IMR-90 (cell line): ENCODE data around the gene OPCML. TPM values are rescaled to one million over a fixed set of nuclear protein-coding genes. Genes with fewer than 3 reads are reported as not detected.

Source experiments
- ATAC-seq: fragments of 200-7000 bp; cut with Tn5 transposase; 2 replicates; pipeline ENCODE4 v1.9.1; 2020; ENCODE audit warnings: low read depth, mild to moderate bottlenecking, moderate library complexity
- BruUV-seq: library from RNA; stranded (reverse); fragments of 400-500 nt; replicated peaks from 2 replicates; lab custom pipeline; 2021; lab: Mats Ljungman, UMichigan
- CTCF ChIA-PET: fragments of 300-600 bp; formaldehyde crosslinking; extraction: SDS; loops from one replicate; lab custom pipeline; 2021; ENCODE audit warnings: antibody characterized with exemption; lab: Yijun Ruan, JAX
- POLR2A ChIA-PET: fragments of 300-600 bp; sonication (Branson Sonifier 250); formaldehyde crosslinking; loops from one replicate; lab custom pipeline; 2022; ENCODE audit warnings: antibody characterized with exemption; ENCODE audit not compliant: unreplicated experiment; lab: Charles Lee
- DNase-seq: peaks from one replicate; pipeline ENCODE4 v3.0.0; 2013
- H2AFZ ChIP-seq: replicated peaks from 2 replicates; pipeline ENCODE3; 2013; ENCODE audit warnings: low read length, mild to moderate bottlenecking; ENCODE audit not compliant: poor library complexity
- H2AK5ac ChIP-seq: 2 replicates; pipeline ENCODE4 v1.6.1; 2013; ENCODE audit warnings: low read depth, low read length, inconsistent platforms
- H2AK9ac ChIP-seq: replicated peaks from 2 replicates; pipeline ENCODE3; 2013; ENCODE audit warnings: mild to moderate bottlenecking, low read depth, low read length, moderate library complexity; ENCODE audit not compliant: poor library complexity
- H2BK120ac ChIP-seq: 2 replicates; pipeline ENCODE4 v1.6.1; 2013; ENCODE audit warnings: low read depth, low read length, inconsistent platforms
- H2BK15ac ChIP-seq: 3 replicates; pipeline ENCODE4 v1.6.1; 2013; ENCODE audit warnings: low read depth, low read length, inconsistent platforms
- H2BK20ac ChIP-seq: 2 replicates; pipeline ENCODE4 v1.6.1; 2013; ENCODE audit warnings: low read depth, mild to moderate bottlenecking, inconsistent platforms, low read length, moderate library complexity
- H2BK5ac ChIP-seq: 2 replicates; pipeline ENCODE4 v1.6.1; 2013; ENCODE audit warnings: mild to moderate bottlenecking, low read depth, low read length, inconsistent platforms; ENCODE audit not compliant: poor library complexity, severe bottlenecking
- H3K14ac ChIP-seq: replicated peaks from 2 replicates; pipeline ENCODE4 v1.6.1; 2013; ENCODE audit warnings: low read depth, low read length, inconsistent platforms
- H3K18ac ChIP-seq: 2 replicates; pipeline ENCODE4 v1.6.1; 2013; ENCODE audit warnings: low read depth, low read length, control low read depth
- H3K23ac ChIP-seq: 2 replicates; pipeline ENCODE4 v1.6.1; 2013; ENCODE audit warnings: low read depth, low read length, inconsistent platforms
- H3K27ac ChIP-seq: 2 replicates; pipeline ENCODE4 v1.5.1; 2013; ENCODE audit warnings: mild to moderate bottlenecking, control low read depth, low read length; ENCODE audit not compliant: insufficient read depth
- H3K27me3 ChIP-seq: 2 replicates; pipeline ENCODE4 v1.6.1; 2013; ENCODE audit warnings: low read length; ENCODE audit not compliant: control insufficient read depth, insufficient read depth
- H3K36me3 ChIP-seq: 2 replicates; pipeline ENCODE4 v1.6.1; 2013; ENCODE audit warnings: low read length, mixed read lengths; ENCODE audit not compliant: control insufficient read depth, insufficient read depth
- H3K4ac ChIP-seq: 2 replicates; pipeline ENCODE4 v1.6.1; 2013; ENCODE audit warnings: low read depth, low read length, inconsistent platforms
- H3K4me1 ChIP-seq: 2 replicates; pipeline ENCODE4 v1.6.1; 2013; ENCODE audit warnings: low read length, mixed read lengths; ENCODE audit not compliant: control insufficient read depth, insufficient read depth
- H3K4me2 ChIP-seq: 2 replicates; pipeline ENCODE4 v1.6.1; 2013; ENCODE audit warnings: low read depth, mild to moderate bottlenecking, control low read depth, low read length, moderate library complexity
- H3K4me3 ChIP-seq: 2 replicates; pipeline ENCODE4 v1.5.1; 2013; ENCODE audit warnings: low read depth, mild to moderate bottlenecking, control low read depth, low read length, moderate library complexity; ENCODE audit not compliant: insufficient read depth
- H3K56ac ChIP-seq: 2 replicates; pipeline ENCODE4 v1.6.1; 2013; ENCODE audit warnings: low read length, inconsistent platforms; ENCODE audit not compliant: insufficient read depth; ENCODE audit errors: extremely low read depth
- H3K79me1 ChIP-seq, 2 experiments: 2 replicates each; pipeline ENCODE4 v1.6.1; 2013; ENCODE audit warnings: low read length in 2 of 2, inconsistent platforms in 1 of 2, low read depth in 1 of 2
- H3K9ac ChIP-seq: 2 replicates; pipeline ENCODE4 v1.6.1; 2013; ENCODE audit warnings: low read depth, low read length, control low read depth
- H3K9me1 ChIP-seq: 2 replicates; pipeline ENCODE4 v1.6.1; 2013; ENCODE audit warnings: low read length, inconsistent platforms; ENCODE audit not compliant: insufficient read depth
- H3K9me3 ChIP-seq: 2 replicates; pipeline ENCODE4 v1.6.1; 2013; ENCODE audit warnings: low read length; ENCODE audit not compliant: control insufficient read depth, insufficient read depth
- H4K20me1 ChIP-seq: 2 replicates; pipeline ENCODE4 v1.6.1; 2013; ENCODE audit warnings: low read length, inconsistent platforms; ENCODE audit not compliant: insufficient read depth
- H4K5ac ChIP-seq: 2 replicates; pipeline ENCODE4 v1.6.1; 2013; ENCODE audit warnings: mild to moderate bottlenecking, low read depth, low read length, control low read depth
- H4K8ac ChIP-seq, 2 experiments: 2 replicates each; pipeline ENCODE4 v1.6.1; 2013; ENCODE audit warnings: low read depth in 2 of 2, low read length in 2 of 2, control low read depth in 1 of 2, inconsistent platforms in 1 of 2
- H4K91ac ChIP-seq: 2 replicates; pipeline ENCODE4 v1.6.1; 2013; ENCODE audit warnings: low read depth, low read length, inconsistent platforms; ENCODE audit not compliant: insufficient read depth
- BHLHE40 ChIP-seq: fragments of 150-350 bp; IDR thresholded peaks from 2 replicates; pipeline ENCODE4 v1.6.1; 2016; ENCODE audit warnings: mild to moderate bottlenecking, low read depth, low read length
- CEBPB ChIP-seq: IDR thresholded peaks from 2 replicates; pipeline ENCODE4 v1.6.1; 2012; ENCODE audit warnings: low read depth, low read length, improper control_type of control experiment
- CHD1 ChIP-seq: IDR thresholded peaks from 2 replicates; pipeline ENCODE4 v1.6.1; 2012; ENCODE audit warnings: low read depth, low read length, improper control_type of control experiment
- ELK1 ChIP-seq: fragments of 150-350 bp; IDR thresholded peaks from 2 replicates; pipeline ENCODE4 v1.6.1; 2016; ENCODE audit warnings: low read depth, mild to moderate bottlenecking, low read length, moderate library complexity, borderline replicate concordance
- FOS ChIP-seq: fragments of 150-350 bp; IDR thresholded peaks from 2 replicates; pipeline ENCODE4 v1.6.1; 2016; ENCODE audit warnings: low read depth, low read length
- MAFK ChIP-seq: IDR thresholded peaks from 2 replicates; pipeline ENCODE4 v1.6.1; 2012; ENCODE audit warnings: low read depth, low read length, improper control_type of control experiment
- MAZ ChIP-seq: IDR thresholded peaks from 2 replicates; pipeline ENCODE4 v1.6.1; 2012; ENCODE audit warnings: low read depth, mild to moderate bottlenecking, low read length, improper control_type of control experiment, moderate library complexity, borderline replicate concordance
- MXI1 ChIP-seq: IDR thresholded peaks from 2 replicates; pipeline ENCODE4 v1.6.1; 2012; ENCODE audit warnings: low read depth, mild to moderate bottlenecking, low read length, moderate library complexity, borderline replicate concordance
- NFE2L2 ChIP-seq: fragments of 150-350 bp; IDR thresholded peaks from 2 replicates; pipeline ENCODE4 v1.6.1; 2016; ENCODE audit warnings: low read depth, mild to moderate bottlenecking, low read length
- POLR2A ChIP-seq: IDR thresholded peaks from 2 replicates; pipeline ENCODE4 v1.6.1; 2012; ENCODE audit warnings: mild to moderate bottlenecking, low read depth, low read length
- RAD21 ChIP-seq: IDR thresholded peaks from 2 replicates; pipeline ENCODE4 v1.6.1; 2012; ENCODE audit warnings: low read length, improper control_type of control experiment
- RCOR1 ChIP-seq: IDR thresholded peaks from 2 replicates; pipeline ENCODE4 v1.6.1; 2012; ENCODE audit warnings: mild to moderate bottlenecking, low read length, improper control_type of control experiment; ENCODE audit not compliant: insufficient replicate concordance
- RFX5 ChIP-seq: IDR thresholded peaks from 2 replicates; pipeline ENCODE4 v1.8.0; 2012; ENCODE audit warnings: low read depth, mild to moderate bottlenecking, low read length, moderate library complexity
- SMC3 ChIP-seq: fragments of 150-350 bp; IDR thresholded peaks from 2 replicates; pipeline ENCODE4 v1.6.1; 2016; ENCODE audit warnings: low read depth, mild to moderate bottlenecking, antibody characterized with exemption, low read length, moderate library complexity
- WGBS, 2 experiments: methylation state at CpG; one replicate each; pipeline versions ENCODE4 v1.1.5 to v1.1.7; 2013; ENCODE audit warnings: missing lambda C conversion rate in 2 of 2; ENCODE audit not compliant: insufficient read length in 1 of 2; ENCODE audit errors: extremely low coverage in 2 of 2; 5-methylcytosine and 5-hydroxymethylcytosine counted together
- dilution Hi-C: fragments of 300-500 bp; cut with HindIII; formaldehyde crosslinking; loops from one replicate; pipeline ENCODE4 v1.14.3; 2018; ENCODE audit warnings: low sequenced_read_pairs; ENCODE audit not compliant: unreplicated experiment
- in situ Hi-C: fragments of 300-500 bp; cut with MboI; formaldehyde crosslinking; loops from 3 replicates; pipeline ENCODE4 v1.14.3; 2019; ENCODE audit warnings: low sequenced_read_pairs, inconsistent platforms, mixed read lengths
- intact Hi-C: fragments of 100-400 bp; cut with micrococcal nuclease; formaldehyde crosslinking; loops from 2 replicates; pipeline ENCODE4 v1.10.0; 2022
- polyA plus RNA-seq, 3 experiments: library from polyadenylated mRNA; depleted of rRNA; stranded (reverse); fragments of >200 nt; gene quantifications; 2 replicates each; pipeline ENCODE4 v1.2.3, GENCODE V29; 2012; ENCODE audit warnings: low replicate concordance in 1 of 3
- total RNA-seq: library from RNA; depleted of rRNA; stranded (reverse); fragments of >200 nt; gene quantifications from 2 replicates; pipeline ENCODE4 v1.2.3, GENCODE V29; 2012
- TF ChIP-seq, protein P1 (sequence below): conservative IDR thresholded peaks from 2 replicates; pipeline ENCODE4 v1.5.1; 2012; ENCODE audit warnings: mild to moderate bottlenecking, low read depth, low read length, improper control_type of control experiment
- TF ChIP-seq, protein P2 (sequence below): fragments of 150-350 bp; IDR thresholded peaks from 2 replicates; pipeline ENCODE4 v1.6.1; 2017; ENCODE audit warnings: mild to moderate bottlenecking, antibody characterized with exemption, low read length, low read depth

The OPCML gene
- total and polyA plus RNA-seq, 2 of the 4 experiments (the other 2 are of a cell fraction) = under 0.01 to 2.6 TPM

- Histone ChIP-seq H3K14ac (no peak overlapping the region), H4K5ac (no peak overlapping the region), H2BK15ac (no peak overlapping the region), H3K56ac (no peak overlapping the region), H3K27me3 (no peaks in the 10 kb centered on the region), H3K4ac (no peak overlapping the region), H4K91ac (no peak overlapping the region), H3K9ac (no peak overlapping the region), H3K9me3 (peaks cover 56% of the 10 kb centered on the region), H3K23ac (no peak overlapping the region), H3K36me3 (no peaks in the 10 kb centered on the region), H2BK5ac (no peak overlapping the region), H2AFZ (no peak overlapping the region), H4K20me1 (no peaks in the 10 kb centered on the region), H3K4me3 (no peak overlapping the region), H2AK5ac (no peak overlapping the region), H3K4me1 (no peaks in the 10 kb centered on the region), H3K79me1 (no peaks in the 10 kb centered on the region), H2BK120ac (no peak overlapping the region), H2BK20ac (no peak overlapping the region), H3K9me1 (no peaks in the 10 kb centered on the region), H4K8ac (no peak overlapping the region), H3K27ac (no peak overlapping the region), H2AK9ac (no peak overlapping the region), H3K4me2 (no peak overlapping the region), H3K18ac (no peak overlapping the region)
- in situ Hi-C loops = no loop called here
- ATAC-seq (no peak), DNase-seq (no peak)
- dilution Hi-C loops = no loop called here
- CTCF ChIA-PET = no interaction called here
- POLR2A ChIA-PET = no interaction called here
- no TSS peak for BruUV-seq
- intact Hi-C loops = no loop called here
- WGBS, 2 experiments = 46% methylated on average over 3 of the region's 12 CpGs; no CpG with 5 or more reads in 1 of the 2 experiments
- TF ChIP-seq SMC3 (no peak), MAZ (no peak), RFX5 (no peak), RAD21 (no peak), ELK1 (no peak), FOS (no peak), POLR2A (no peak), MAFK (no peak), CEBPB (no peak), CHD1 (no peak), MXI1 (no peak), NFE2L2 (no peak), RCOR1 (no peak), BHLHE40 (no peak)
- TF ChIP-seq, protein P1, sequence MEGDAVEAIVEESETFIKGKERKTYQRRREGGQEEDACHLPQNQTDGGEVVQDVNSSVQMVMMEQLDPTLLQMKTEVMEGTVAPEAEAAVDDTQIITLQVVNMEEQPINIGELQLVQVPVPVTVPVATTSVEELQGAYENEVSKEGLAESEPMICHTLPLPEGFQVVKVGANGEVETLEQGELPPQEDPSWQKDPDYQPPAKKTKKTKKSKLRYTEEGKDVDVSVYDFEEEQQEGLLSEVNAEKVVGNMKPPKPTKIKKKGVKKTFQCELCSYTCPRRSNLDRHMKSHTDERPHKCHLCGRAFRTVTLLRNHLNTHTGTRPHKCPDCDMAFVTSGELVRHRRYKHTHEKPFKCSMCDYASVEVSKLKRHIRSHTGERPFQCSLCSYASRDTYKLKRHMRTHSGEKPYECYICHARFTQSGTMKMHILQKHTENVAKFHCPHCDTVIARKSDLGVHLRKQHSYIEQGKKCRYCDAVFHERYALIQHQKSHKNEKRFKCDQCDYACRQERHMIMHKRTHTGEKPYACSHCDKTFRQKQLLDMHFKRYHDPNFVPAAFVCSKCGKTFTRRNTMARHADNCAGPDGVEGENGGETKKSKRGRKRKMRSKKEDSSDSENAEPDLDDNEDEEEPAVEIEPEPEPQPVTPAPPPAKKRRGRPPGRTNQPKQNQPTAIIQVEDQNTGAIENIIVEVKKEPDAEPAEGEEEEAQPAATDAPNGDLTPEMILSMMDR = no peak
- TF ChIP-seq, protein P2, sequence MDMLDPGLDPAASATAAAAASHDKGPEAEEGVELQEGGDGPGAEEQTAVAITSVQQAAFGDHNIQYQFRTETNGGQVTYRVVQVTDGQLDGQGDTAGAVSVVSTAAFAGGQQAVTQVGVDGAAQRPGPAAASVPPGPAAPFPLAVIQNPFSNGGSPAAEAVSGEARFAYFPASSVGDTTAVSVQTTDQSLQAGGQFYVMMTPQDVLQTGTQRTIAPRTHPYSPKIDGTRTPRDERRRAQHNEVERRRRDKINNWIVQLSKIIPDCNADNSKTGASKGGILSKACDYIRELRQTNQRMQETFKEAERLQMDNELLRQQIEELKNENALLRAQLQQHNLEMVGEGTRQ = no peak
These were observed 15.7 kb upstream of the OPCML start for GRCh38 chr11:133547808-133548494.
